Caki2 (cell line): Measurements from ENCODE around the gene TEAD1. TPM values are rescaled to one million over a fixed set of nuclear protein-coding genes. Genes with fewer than 3 reads are reported as not detected.

Source experiments
- DNase-seq: peaks from one replicate; pipeline ENCODE4 v3.0.0-alpha.2; 2015; ENCODE audit warnings: low read depth
- in situ Hi-C: cut with HindIII; loops from 2 replicates; pipeline ENCODE4 v1.10.0; 2016; ENCODE audit warnings: low sequenced_read_pairs, low pct_unique_long_range_greater_than_20kb, mixed read lengths
- total RNA-seq: library from RNA; depleted of rRNA; stranded (reverse); fragments of >200 nt; shearing (Covaris generic); gene quantifications from 2 replicates; pipeline ENCODE4 v1.2.3, GENCODE V29; 2014; ENCODE audit warnings: low replicate concordance

TEAD1 gene
- total RNA-seq, 1 experiment from 2014 or later: 26.0 TPM

DNA sequence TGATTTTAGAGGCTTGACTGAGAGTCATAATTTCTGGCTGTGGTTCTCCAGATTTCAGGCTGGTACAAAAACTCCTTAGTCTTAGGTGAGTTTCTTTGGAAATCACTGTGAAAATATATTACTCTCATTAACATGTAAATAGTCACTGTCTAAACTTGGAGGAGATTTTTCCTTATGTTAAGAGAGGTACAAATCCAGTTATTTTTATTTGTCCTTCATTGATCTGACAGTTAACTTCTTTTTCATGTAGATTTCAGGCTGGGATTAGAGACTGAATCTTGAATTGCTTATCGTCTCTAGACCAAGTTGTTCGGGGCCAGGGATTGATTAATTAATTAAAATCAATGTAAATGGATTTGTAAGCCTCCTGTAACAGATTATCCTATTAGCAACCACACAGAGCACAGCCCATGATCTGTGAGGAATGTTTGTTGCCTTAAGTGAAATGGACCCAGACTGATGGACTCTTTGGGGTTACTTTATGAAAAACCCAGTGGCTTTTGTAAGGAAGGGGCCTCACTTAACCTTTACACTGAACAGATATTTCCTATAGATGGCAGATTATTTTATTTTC lies 21.1 kb downstream of the TEAD1 start:
- in situ Hi-C loops: loop anchor here (25.0 kb wide), 1 partner anchor 117 kb away; no protein-coding TSS in a partner anchor
- DNase-seq: no peak

GRCh38 chr11:12695873-12696272 lies 21.7 kb downstream of the TEAD1 start:
- in situ Hi-C loops: loop anchor here (25.0 kb wide), 1 partner anchor 116 kb away; no protein-coding TSS in a partner anchor
- no peak for DNase-seq

DNA sequence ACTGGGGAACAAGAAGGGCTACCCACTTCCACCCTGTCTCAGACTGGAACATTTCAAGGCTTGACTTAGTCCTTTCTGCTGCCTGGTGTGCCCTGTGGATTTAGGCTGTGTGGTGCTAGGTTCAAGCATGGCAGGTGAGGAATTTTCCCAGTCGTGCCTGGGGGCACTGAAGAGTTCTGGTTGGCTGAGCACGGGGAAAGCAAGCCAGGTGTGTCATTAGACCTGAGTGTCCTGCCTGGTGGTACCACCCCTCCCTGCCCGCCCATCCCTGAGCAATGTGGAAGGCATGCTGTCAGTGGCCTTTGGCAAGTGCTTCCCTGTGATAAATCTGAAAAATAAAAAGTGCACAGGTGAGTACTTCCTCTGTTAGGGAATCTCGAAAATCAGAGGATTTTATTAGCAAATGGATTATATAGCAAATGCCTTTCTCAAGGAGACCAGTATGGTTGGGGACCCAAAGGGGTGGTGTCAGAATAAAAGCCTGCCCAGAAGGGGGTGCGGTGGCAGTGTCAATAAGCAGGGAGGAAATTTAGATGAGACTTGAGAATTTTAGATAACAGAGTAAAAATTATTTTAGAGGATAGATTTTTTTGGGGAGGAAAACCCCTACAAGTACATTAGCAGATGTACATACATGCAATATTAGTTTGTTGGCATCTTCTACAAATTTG lies 22.8 kb downstream of the TEAD1 start:
- in situ Hi-C loops: loop anchor here (25.0 kb wide), 1 partner anchor 115 kb away; no protein-coding TSS in a partner anchor
- DNase-seq: no peak

GRCh38 chr11:12698048-12698447 lies 23.8 kb downstream of the TEAD1 start:
- in situ Hi-C loops: loop anchor here (25.0 kb wide), 1 partner anchor 114 kb away; no protein-coding TSS in a partner anchor
- no peak for DNase-seq

DNA sequence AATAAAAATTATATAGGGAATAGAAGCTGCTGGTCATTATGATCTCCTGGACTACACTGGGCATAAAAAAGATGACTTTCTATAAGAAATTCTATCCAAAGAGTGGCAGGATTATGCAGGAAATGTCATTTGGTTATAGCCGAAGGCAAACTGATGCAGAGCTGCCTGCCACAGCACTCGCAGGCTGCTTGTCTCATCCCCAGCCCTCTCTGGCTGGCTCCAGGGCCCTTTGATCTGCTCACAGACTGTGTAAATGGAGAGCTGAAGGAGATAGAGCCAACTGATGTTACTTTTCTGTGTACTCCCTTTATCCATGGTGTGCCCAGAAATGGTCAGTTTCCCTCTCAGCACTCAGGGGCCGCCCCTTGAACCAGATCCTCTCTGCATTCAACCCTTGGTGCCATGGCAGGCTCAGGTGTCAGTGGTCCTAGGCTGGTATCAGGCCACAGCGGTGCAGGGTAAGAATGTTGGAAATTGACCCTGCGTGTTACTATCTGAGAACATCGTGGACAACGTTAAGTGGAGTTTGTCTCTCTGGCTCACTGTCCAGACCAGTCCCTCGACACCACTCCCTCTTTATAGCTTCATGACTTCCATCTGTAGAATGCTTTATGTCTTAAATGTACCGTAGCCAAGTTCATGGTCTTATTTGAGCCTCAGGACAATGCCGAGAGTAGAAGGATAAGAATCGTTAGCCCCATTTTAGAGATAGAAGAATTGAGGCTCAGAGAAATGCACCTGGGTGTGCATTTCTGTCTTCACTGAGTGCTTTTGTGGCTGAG lies 27.8 kb downstream of the TEAD1 start:
- DNase-seq: no peak
- in situ Hi-C loops: no loop called here

DNA sequence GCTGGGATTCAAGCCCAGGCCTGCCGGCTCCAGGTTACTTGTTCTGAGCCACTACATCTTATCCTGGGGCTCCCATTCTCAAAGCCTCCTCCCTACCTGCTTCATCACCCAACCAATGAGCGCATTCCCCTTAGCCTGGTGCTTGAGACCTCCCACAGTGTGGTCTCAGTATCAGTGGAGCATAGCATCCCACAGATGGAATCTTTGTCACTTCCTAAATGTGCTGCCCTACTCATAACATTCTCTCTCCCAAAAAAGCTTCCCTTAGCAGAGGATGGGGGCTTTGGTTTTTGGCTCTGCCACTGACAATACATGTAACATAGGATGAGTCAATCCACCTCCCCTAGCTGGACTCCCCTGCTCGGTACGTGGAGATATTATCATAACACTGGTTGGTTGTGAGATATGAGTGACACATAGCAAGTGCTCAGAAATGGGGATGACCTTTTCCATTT lies 28.8 kb downstream of the TEAD1 start:
- in situ Hi-C loops: no loop called here
- no peak for DNase-seq

GRCh38 chr11:12704049-12704448 lies 29.8 kb downstream of the TEAD1 start:
- in situ Hi-C loops: no loop called here
- DNase-seq: peak; percentile 47

DNA sequence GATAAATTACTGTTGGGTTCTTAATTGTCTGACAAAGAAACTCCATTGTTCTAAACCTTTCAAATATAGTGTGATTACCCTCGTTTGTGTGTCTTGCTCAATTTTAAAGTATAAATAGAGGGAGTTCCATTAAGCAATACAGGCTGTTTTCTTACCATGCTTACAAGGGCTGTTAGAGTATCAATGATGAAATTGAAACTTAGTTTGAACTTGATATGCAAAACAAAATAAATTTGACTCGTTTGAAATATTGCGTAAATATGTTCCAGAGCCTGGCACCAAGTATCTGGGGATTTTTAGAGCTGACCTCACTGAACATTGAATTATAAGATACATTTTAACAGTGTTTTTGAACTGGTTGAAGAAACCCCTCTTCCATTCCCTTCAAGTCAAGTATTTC lies 31.7 kb downstream of the TEAD1 start:
- in situ Hi-C loops: no loop called here
- DNase-seq: no peak

GRCh38 chr11:12706545-12707499 lies 32.6 kb downstream of the TEAD1 start:
- DNase-seq: no peak
- in situ Hi-C loops: no loop called here

DNA sequence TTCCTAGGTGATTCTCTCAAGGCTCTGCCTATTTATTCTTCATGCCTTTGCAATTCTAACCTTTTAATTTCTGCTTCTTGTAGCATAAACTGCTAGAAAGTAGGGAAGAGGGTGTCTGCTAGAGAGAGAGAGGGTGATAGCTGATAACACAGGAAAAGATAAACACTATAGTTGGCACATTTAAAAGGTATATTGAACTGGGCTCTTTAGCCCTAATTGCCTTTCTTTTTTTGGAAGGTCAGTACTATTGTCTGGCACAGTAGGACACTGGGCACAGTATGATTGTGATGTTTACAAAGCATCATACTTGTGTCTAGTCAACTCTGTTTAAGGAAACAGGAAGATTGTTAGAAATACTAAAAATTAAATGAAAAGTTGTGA lies 33.3 kb downstream of the TEAD1 start:
- DNase-seq: no peak
- in situ Hi-C loops: no loop called here

GRCh38 chr11:12711496-12711895 lies 37.3 kb downstream of the TEAD1 start:
- in situ Hi-C loops: no loop called here
- DNase-seq: no peak

GRCh38 chr11:12712132-12712531 lies 37.9 kb downstream of the TEAD1 start:
- no peak for DNase-seq

DNA sequence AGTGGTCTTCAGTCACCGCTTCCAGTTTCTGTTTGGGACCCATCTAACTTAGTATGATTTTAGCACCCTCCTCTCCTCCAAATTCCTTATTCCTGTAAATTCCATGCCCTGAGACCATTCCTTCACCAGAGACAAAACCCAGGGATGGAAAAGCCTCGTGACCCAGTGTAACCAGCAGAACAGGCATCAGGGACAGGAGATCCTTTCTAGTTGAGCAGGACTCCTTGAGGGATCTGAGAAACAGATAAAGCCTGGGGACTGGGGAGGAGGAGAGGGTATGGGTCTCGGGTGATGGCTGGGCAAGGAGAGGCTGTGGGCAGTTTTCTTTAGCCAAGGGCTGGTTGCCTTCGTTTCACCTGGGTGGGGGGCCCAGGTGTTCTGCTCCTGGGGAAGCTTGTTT lies 40.9 kb downstream of the TEAD1 start:
- in situ Hi-C loops: no loop called here
- no peak for DNase-seq

More at GRCh38 chr11:12712132-12712531, 37.9 kb downstream of the TEAD1 start:
- in situ Hi-C loops: no loop called here

GRCh38 chr11:12715941-12716340 lies 41.7 kb downstream of the TEAD1 start:
- in situ Hi-C loops: no loop called here
- no peak for DNase-seq

DNA sequence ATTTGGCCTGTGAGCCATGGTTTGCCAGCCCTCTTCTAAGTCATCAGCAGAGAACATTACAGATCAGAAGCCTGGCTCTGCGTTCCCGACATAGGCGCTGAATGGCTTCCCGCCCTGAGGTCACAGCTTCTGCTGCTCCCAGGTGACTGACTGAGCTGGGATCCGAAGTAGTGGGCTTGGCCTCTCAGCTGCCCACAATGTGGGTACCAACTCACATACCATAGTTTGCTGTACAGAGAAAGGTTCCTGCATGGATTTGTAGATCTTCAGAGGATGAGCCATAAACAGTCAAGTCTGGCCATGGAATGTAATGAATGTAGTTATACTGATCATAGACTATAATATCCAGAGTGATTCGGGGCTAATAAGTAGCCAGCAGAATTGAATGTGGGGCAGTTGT lies 42.6 kb downstream of the TEAD1 start:
- in situ Hi-C loops: no loop called here
- DNase-seq: no peak

GRCh38 chr11:12717851-12718291 lies 43.6 kb downstream of the TEAD1 start:
- in situ Hi-C loops: no loop called here
- DNase-seq: no peak

DNA sequence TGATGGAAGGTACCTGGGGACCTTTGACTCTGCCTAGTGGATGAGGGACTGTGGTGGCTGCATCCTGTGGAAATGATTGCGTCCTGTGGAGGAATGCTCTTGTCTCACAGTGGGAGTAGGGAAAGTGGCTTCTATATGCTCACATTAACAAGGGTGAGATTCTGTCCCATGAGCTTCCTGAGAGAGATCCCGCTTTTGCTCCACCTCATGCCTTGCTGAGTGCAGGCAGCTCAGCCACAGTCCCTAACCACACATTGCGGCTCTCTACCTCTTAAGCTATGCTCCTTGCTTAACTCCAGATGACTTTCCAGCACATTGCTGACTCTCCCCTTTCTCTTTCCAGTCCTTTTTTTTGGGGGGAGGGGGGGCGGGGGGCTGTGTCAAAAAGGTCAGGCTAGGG lies 45.0 kb downstream of the TEAD1 start:
- in situ Hi-C loops: no loop called here
- DNase-seq: no peak
